ENCODE results near the gene SGMS1.

Gene SGMS1

GRCh38 chr10:50286517-50286916 is 337.2 kb downstream of the SGMS1 start:
- no peak overlapping the region for H3K27ac ChIP-seq (ENCODE audit: low read depth, low read length)
- no peaks in the 10 kb centered on the region for H3K79me2 ChIP-seq (ENCODE audit: control insufficient read depth, low read length)
- no peaks in the 10 kb centered on the region for H3K9me3 ChIP-seq (ENCODE audit: control insufficient read depth, insufficient read depth, low read length)
- H3F3A ChIP-seq (ENCODE audit: control insufficient read depth, insufficient read depth), result no peaks in the 10 kb centered on the region
- H3K4me2 ChIP-seq (ENCODE audit: low read length), result no peak overlapping the region
- 0 out of 2 replicates have a peak, but pooled peaks cover 3% of the 10 kb centered on the region for H3K27me3 ChIP-seq (ENCODE audit: control insufficient read depth, low read length)
- H3K4me1 ChIP-seq (ENCODE audit: control insufficient read depth, low read length), result no peaks in the 10 kb centered on the region
- H3K36me3 ChIP-seq (ENCODE audit: control insufficient read depth, low read length), result no peaks in the 10 kb centered on the region
- H3K9me2 ChIP-seq (replicated peaks; ENCODE audit: control insufficient read depth, low read length), result no peaks in the 10 kb centered on the region
- no peaks in the 10 kb centered on the region for H4K20me1 ChIP-seq (ENCODE audit: control insufficient read depth, insufficient read depth, low read depth, low read length)
- no peak overlapping the region for H3K4me3 ChIP-seq (ENCODE audit: low read length)
- TF ChIP-seq EZH2phosphoT487 (IDR thresholded peaks at IDR 0.05; ENCODE audit: borderline replicate concordance, low read length) (no peak), CTCF (IDR thresholded peaks at IDR 0.05; ENCODE audit: low read depth, low read length, poor library complexity, severe bottlenecking) (no peak)

- no peaks in the 10 kb centered on the region for H3K36me3 ChIP-seq (ENCODE audit: control insufficient read depth, low read length)
- no peaks in the 10 kb centered on the region for H3F3A ChIP-seq (ENCODE audit: control insufficient read depth, insufficient read depth)
- no peak overlapping the region for H3K4me2 ChIP-seq (ENCODE audit: low read length)
- peaks cover 5% of the 10 kb centered on the region; the same call in 1 of the 2 replicates for H3K27me3 ChIP-seq (ENCODE audit: control insufficient read depth, low read length)
- H3K4me3 ChIP-seq (ENCODE audit: low read length), result no peak overlapping the region
- H3K9me2 ChIP-seq (replicated peaks; ENCODE audit: control insufficient read depth, low read length), result no peaks in the 10 kb centered on the region
- H3K79me2 ChIP-seq (ENCODE audit: control insufficient read depth, low read length), result no peaks in the 10 kb centered on the region
- no peaks in the 10 kb centered on the region for H3K9me3 ChIP-seq (ENCODE audit: control insufficient read depth, insufficient read depth, low read length)
- TF ChIP-seq EZH2phosphoT487 (IDR thresholded peaks at IDR 0.05; ENCODE audit: borderline replicate concordance, low read length) (no peak), CTCF (IDR thresholded peaks at IDR 0.05; ENCODE audit: low read depth, low read length, poor library complexity, severe bottlenecking) (no peak)
- H4K20me1 ChIP-seq (ENCODE audit: control insufficient read depth, insufficient read depth, low read depth, low read length), result no peaks in the 10 kb centered on the region
- no peaks in the 10 kb centered on the region for H3K4me1 ChIP-seq (ENCODE audit: control insufficient read depth, low read length)
- no peak overlapping the region for H3K27ac ChIP-seq (ENCODE audit: low read depth, low read length)
Observed at GRCh38 chr10:50281967-50282522, 341.7 kb downstream of the SGMS1 start.

- no peaks in the 10 kb centered on the region for H3K79me2 ChIP-seq (ENCODE audit: control insufficient read depth, low read length)
- H3K36me3 ChIP-seq (ENCODE audit: control insufficient read depth, low read length), result no peaks in the 10 kb centered on the region
- no peaks in the 10 kb centered on the region for H3K9me2 ChIP-seq (replicated peaks; ENCODE audit: control insufficient read depth, low read length)
- H3K4me2 ChIP-seq (ENCODE audit: low read length), result no peak overlapping the region
- no peaks in the 10 kb centered on the region for H4K20me1 ChIP-seq (ENCODE audit: control insufficient read depth, insufficient read depth, low read depth, low read length)
- H3K4me1 ChIP-seq (ENCODE audit: control insufficient read depth, low read length), result no peaks in the 10 kb centered on the region
- TF ChIP-seq CTCF (IDR thresholded peaks at IDR 0.05; ENCODE audit: low read depth, low read length, poor library complexity, severe bottlenecking) (no peak), EZH2phosphoT487 (IDR thresholded peaks at IDR 0.05; ENCODE audit: borderline replicate concordance, low read length) (no peak)
- no peak overlapping the region for H3K27ac ChIP-seq (ENCODE audit: low read depth, low read length)
- H3K27me3 ChIP-seq (ENCODE audit: control insufficient read depth, low read length), result peaks cover 11% of the 10 kb centered on the region
- no peaks in the 10 kb centered on the region for H3F3A ChIP-seq (ENCODE audit: control insufficient read depth, insufficient read depth)
- no peaks in the 10 kb centered on the region for H3K9me3 ChIP-seq (ENCODE audit: control insufficient read depth, insufficient read depth, low read length)
- H3K4me3 ChIP-seq (ENCODE audit: low read length), result no peak overlapping the region
Observed at GRCh38 chr10:50281210-50281966, 342.4 kb downstream of the SGMS1 start.

All from DOHH2 (cell line).